ENCODE results near the gene PLK5. TPM values are rescaled to one million over a fixed set of nuclear protein-coding genes. Genes with fewer than 3 reads are reported as not detected.

The PLK5 gene
- polyA plus RNA-seq, 1 of the 3 experiments (the other 2 are of a cell fraction): not detected

- ChIA-PET POLR2A (no interaction called here), CTCF (no interaction called here)
- no peaks in the 10 kb centered on the region for H3K9me2 ChIP-seq
- no peaks in the 10 kb centered on the region for H3K9me3 ChIP-seq
- no peak overlapping the region for H3K4me3 ChIP-seq (ENCODE audit: low read depth in 2 of 2, low read length in 1 of 2)
- no peaks in the 10 kb centered on the region for H3K27me3 ChIP-seq (ENCODE audit: insufficient read depth)
- no peaks in the 10 kb centered on the region for H3F3A ChIP-seq (replicated peaks; ENCODE audit: insufficient read depth)
- no peak overlapping the region for H2AFZ ChIP-seq (ENCODE audit: low read depth)
- H3K36me3 ChIP-seq (replicated peaks in 1 of 2; ENCODE audit: control insufficient read depth in 1 of 2, insufficient read depth in 2 of 2, low read length in 1 of 2): peaks cover 0 to 2% of the 10 kb centered on the region in 2 experiments
- no peak overlapping the region for H3K27ac ChIP-seq (ENCODE audit: low read depth in 2 of 2, low read length in 1 of 2)
- WGBS (ENCODE audit: low lambda C conversion rate): 94% methylated on average over 55 of the region's 121 CpGs
- peaks cover 48% of the 10 kb centered on the region for H3K79me2 ChIP-seq (ENCODE audit: insufficient read depth)
- TF ChIP-seq PBX3 (IDR thresholded peaks at IDR 0.05) (no peak), TCF12 (IDR thresholded peaks at IDR 0.05) (no peak), USF2 (IDR thresholded peaks at IDR 0.05; ENCODE audit: borderline replicate concordance, low read depth, low read length) (no peak), FOSL2 (IDR thresholded peaks at IDR 0.05; ENCODE audit: borderline replicate concordance, low read depth) (no peak), MEF2A (IDR thresholded peaks at IDR 0.05; ENCODE audit: borderline replicate concordance, low read depth) (no peak), SMC3 (IDR thresholded peaks at IDR 0.05; ENCODE audit: low read depth, low read length) (no peak), ZBTB33 (IDR thresholded peaks at IDR 0.05; ENCODE audit: borderline replicate concordance, low read depth) (no peak), ELF1 (IDR thresholded peaks at IDR 0.05) (no peak), RAD21 (IDR thresholded peaks at IDR 0.05; ENCODE audit: low read length) (no peak), YY1 (IDR thresholded peaks at IDR 0.05; ENCODE audit: low read depth) (no peak), REST (IDR thresholded peaks at IDR 0.05; ENCODE audit: low read depth, low read length) (no peak), EP300 (IDR thresholded peaks at IDR 0.05; ENCODE audit: borderline replicate concordance in 1 of 2, low read depth in 1 of 2, low read length in 1 of 2) (no peak), USF1 (IDR thresholded peaks at IDR 0.05; ENCODE audit: borderline replicate concordance, low read depth) (no peak), CTCF (IDR thresholded peaks at IDR 0.05) (no peak), MXI1 (IDR thresholded peaks at IDR 0.05; ENCODE audit: low read depth, low read length) (no peak), NRF1 (IDR thresholded peaks at IDR 0.05; ENCODE audit: low read depth, low read length) (no peak), RFX5 (IDR thresholded peaks at IDR 0.05; ENCODE audit: low read length) (no peak)
- H3K4me2 ChIP-seq: no peak overlapping the region
- H3K4me1 ChIP-seq (ENCODE audit: control insufficient read depth in 1 of 2, insufficient read depth in 2 of 2, low read depth in 1 of 2, low read length in 1 of 2): no peaks in the 10 kb centered on the region
- no peak overlapping the region for H3K9ac ChIP-seq
- peaks cover 52% of the 10 kb centered on the region for H4K20me1 ChIP-seq (ENCODE audit: insufficient read depth)
- DNase-seq: no peak
Observed at GRCh38 chr19:1555487-1556389, 31.9 kb downstream of the PLK5 start.

Measured in SK-N-SH (cell line).